ENCODE data around the gene TSHZ3. TPM values are rescaled to one million over a fixed set of nuclear protein-coding genes. Genes with fewer than 3 reads are reported as not detected.
A peak's percentile ranks its signal among the peaks of the same experiment; 100 is the strongest.

The TSHZ3 gene
- total and polyA plus RNA-seq, 2 experiments from 2014 or later = 19.6 to 24.0 TPM

- H3K9ac ChIP-seq = no peak overlapping the region
- TF ChIP-seq EZH2 (IDR thresholded peaks at IDR 0.05; ENCODE audit: insufficient read depth, poor library complexity, severe bottlenecking) = no peak
- TF ChIP-seq EZH2phosphoT487 (IDR thresholded peaks at IDR 0.05; ENCODE audit: insufficient read depth, low read depth) = no peak
- in situ Hi-C loops (cut with MboI) = no loop called here
- no peaks in the 10 kb centered on the region for H3K36me3 ChIP-seq (ENCODE audit: low read depth)
- no peak overlapping the region for H3K27ac ChIP-seq
- H2AFZ ChIP-seq = no peak overlapping the region
- no peaks in the 10 kb centered on the region for H3K27me3 ChIP-seq (replicated peaks; ENCODE audit: insufficient read depth)
- WGBS, 2 experiments (ENCODE audit: low coverage in 1 of 2, low lambda C conversion rate in 2 of 2, missing lambda C conversion rate in 2 of 2) = 94 to 95% methylated on average over 43 of the region's 43 CpGs
- no peaks in the 10 kb centered on the region for H3K9me2 ChIP-seq (ENCODE audit: insufficient read depth)
- H3F3A ChIP-seq (ENCODE audit: insufficient read depth) = no peaks in the 10 kb centered on the region
- peaks cover 68% of the 10 kb centered on the region for H3K79me2 ChIP-seq (ENCODE audit: insufficient read depth)
- no peaks in the 10 kb centered on the region; the same call in 1 of the 2 replicates for H4K20me1 ChIP-seq (ENCODE audit: insufficient read depth)
- H3K4me1 ChIP-seq (ENCODE audit: insufficient read depth) = no peaks in the 10 kb centered on the region
- H3K4me3 ChIP-seq = no peak overlapping the region
- no peak overlapping the region for H3K4me2 ChIP-seq (ENCODE audit: unreplicated experiment)
- no peaks in the 10 kb centered on the region for H3K9me3 ChIP-seq (ENCODE audit: low read depth)
- DNase-seq = no peak
Measured at GRCh38 chr19:31352782-31353651, 3.8 kb upstream of the TSHZ3 start.

DNA sequence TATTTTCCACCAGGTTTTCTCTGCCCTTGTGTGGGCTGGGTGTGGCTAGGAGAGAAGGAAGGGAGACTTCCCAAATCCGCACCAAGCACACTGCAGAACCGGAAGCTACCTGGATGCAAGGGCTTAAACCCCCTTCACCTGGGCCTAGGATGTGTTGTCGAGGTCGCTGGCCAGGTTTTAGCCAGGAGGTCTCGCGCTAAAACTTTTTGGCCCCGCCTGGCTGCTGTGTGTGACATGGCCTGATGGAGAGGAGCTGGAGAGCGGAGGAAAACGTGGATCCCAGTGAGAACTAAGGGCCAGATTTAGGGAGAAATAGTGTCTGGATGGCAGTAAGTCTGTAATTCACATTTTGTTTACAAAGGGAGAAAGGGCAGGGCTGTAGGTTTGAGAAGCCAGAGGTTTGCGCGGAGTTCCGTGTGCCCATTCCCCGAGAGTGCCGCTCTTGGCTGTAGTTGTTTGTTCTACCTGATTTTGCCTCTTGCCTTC is 3.1 kb upstream of the TSHZ3 start:
- Histone ChIP-seq H3K27me3 (replicated peaks; ENCODE audit: insufficient read depth) (no peaks in the 10 kb centered on the region), H3F3A (ENCODE audit: insufficient read depth) (no peaks in the 10 kb centered on the region), H4K20me1 (ENCODE audit: insufficient read depth) (no peaks in the 10 kb centered on the region; the same call in 1 of the 2 replicates), H3K9ac (no peak overlapping the region), H3K4me3 (peak overlapping the region; percentile 98), H2AFZ (no peak overlapping the region), H3K36me3 (ENCODE audit: low read depth) (no peaks in the 10 kb centered on the region), H3K9me2 (ENCODE audit: insufficient read depth) (no peaks in the 10 kb centered on the region), H3K27ac (no peak overlapping the region), H3K9me3 (ENCODE audit: low read depth) (no peaks in the 10 kb centered on the region), H3K79me2 (ENCODE audit: insufficient read depth) (peaks cover 69% of the 10 kb centered on the region), H3K4me1 (ENCODE audit: insufficient read depth) (peaks cover 6% of the 10 kb centered on the region), H3K4me2 (ENCODE audit: unreplicated experiment) (peak overlapping the region; percentile 56)
- DNase-seq = no peak
- in situ Hi-C loops (cut with MboI) = no loop called here
- TF ChIP-seq EZH2 (IDR thresholded peaks at IDR 0.05; ENCODE audit: insufficient read depth, poor library complexity, severe bottlenecking) (no peak), EZH2phosphoT487 (IDR thresholded peaks at IDR 0.05; ENCODE audit: insufficient read depth, low read depth) (no peak)
- 98 to 100% methylated on average over 14 of the region's 14 CpGs for WGBS, 2 experiments (ENCODE audit: low coverage in 1 of 2, low lambda C conversion rate in 2 of 2, missing lambda C conversion rate in 2 of 2)

GRCh38 chr19:31351855-31352195 is 2.6 kb upstream of the TSHZ3 start:
- in situ Hi-C loops (cut with MboI) = no loop called here
- no peaks in the 10 kb centered on the region; the same call in 1 of the 2 replicates for H4K20me1 ChIP-seq (ENCODE audit: insufficient read depth)
- H3K4me1 ChIP-seq (ENCODE audit: insufficient read depth) = peaks cover 11% of the 10 kb centered on the region
- H3K9me2 ChIP-seq (ENCODE audit: insufficient read depth) = no peaks in the 10 kb centered on the region
- DNase-seq = no peak
- H3K79me2 ChIP-seq (ENCODE audit: insufficient read depth) = peaks cover 69% of the 10 kb centered on the region
- peak overlapping the region; percentile 98 for H3K4me3 ChIP-seq
- no peak overlapping the region for H3K27ac ChIP-seq
- H2AFZ ChIP-seq = peak overlapping the region; percentile 73; the same call in 1 of the 2 replicates
- no peaks in the 10 kb centered on the region for H3F3A ChIP-seq (ENCODE audit: insufficient read depth)
- TF ChIP-seq EZH2 (IDR thresholded peaks at IDR 0.05; ENCODE audit: insufficient read depth, poor library complexity, severe bottlenecking) = no peak
- H3K36me3 ChIP-seq (ENCODE audit: low read depth) = no peaks in the 10 kb centered on the region
- no peaks in the 10 kb centered on the region for H3K9me3 ChIP-seq (ENCODE audit: low read depth)
- H3K27me3 ChIP-seq (replicated peaks; ENCODE audit: insufficient read depth) = no peaks in the 10 kb centered on the region
- 56 to 62% methylated on average over 27 to 29 of the region's 29 CpGs for WGBS, 2 experiments (ENCODE audit: low coverage in 1 of 2, low lambda C conversion rate in 2 of 2, missing lambda C conversion rate in 2 of 2)
- peak overlapping the region; percentile 82 for H3K9ac ChIP-seq
- H3K4me2 ChIP-seq (ENCODE audit: unreplicated experiment) = peak overlapping the region; percentile 56

GRCh38 chr19:31351056-31351854 is 2.0 kb upstream of the TSHZ3 start:
- Histone ChIP-seq H3K27me3 (replicated peaks; ENCODE audit: insufficient read depth) (no peaks in the 10 kb centered on the region), H2AFZ (peak overlapping the region; percentile 73), H4K20me1 (ENCODE audit: insufficient read depth) (no peaks in the 10 kb centered on the region; the same call in 1 of the 2 replicates), H3F3A (ENCODE audit: insufficient read depth) (no peaks in the 10 kb centered on the region), H3K36me3 (ENCODE audit: low read depth) (peaks cover 2% of the 10 kb centered on the region; the same call in 1 of the 2 replicates), H3K4me3 (peak overlapping the region; percentile 98), H3K9ac (peak overlapping the region; percentile 82), H3K9me3 (ENCODE audit: low read depth) (no peaks in the 10 kb centered on the region), H3K9me2 (ENCODE audit: insufficient read depth) (no peaks in the 10 kb centered on the region), H3K4me1 (ENCODE audit: insufficient read depth) (peaks cover 14% of the 10 kb centered on the region), H3K79me2 (ENCODE audit: insufficient read depth) (peaks cover 71% of the 10 kb centered on the region), H3K4me2 (ENCODE audit: unreplicated experiment) (peak overlapping the region; percentile 56), H3K27ac (peak overlapping the region; percentile 56)
- in situ Hi-C loops (cut with MboI) = no loop called here
- TF ChIP-seq EZH2phosphoT487 (IDR thresholded peaks at IDR 0.05; ENCODE audit: insufficient read depth, low read depth) (no peak), EZH2 (IDR thresholded peaks at IDR 0.05; ENCODE audit: insufficient read depth, poor library complexity, severe bottlenecking) (no peak)
- WGBS, 2 experiments (ENCODE audit: low coverage in 1 of 2, low lambda C conversion rate in 2 of 2, missing lambda C conversion rate in 2 of 2) = 7 to 13% methylated on average over 58 to 69 of the region's 72 CpGs
- DNase-seq = peak; percentile 80

Measured in GM23248 (cell line).